K562 (cell line): ENCODE results near the gene GATAD2B. TPM values are rescaled to one million over a fixed set of nuclear protein-coding genes. Genes with fewer than 3 reads are reported as not detected.

Source experiments
- ARNT ChIP-seq, 2 experiments: fragments of 450-650 bp; IDR thresholded peaks; 2 replicates each; pipeline ENCODE4 v1.6.1; 2016; ENCODE audit warnings: mild to moderate bottlenecking in 1 of 2
- CCNT2 ChIP-seq: IDR thresholded peaks from 2 replicates; pipeline ENCODE4 v1.6.1; 2011; ENCODE audit warnings: borderline replicate concordance, low read depth, mild to moderate bottlenecking, moderate library complexity, mixed read lengths, low read length; ENCODE audit not compliant: insufficient read length; ENCODE audit errors: extremely low read depth
- FOS ChIP-seq: IDR thresholded peaks from 3 replicates; pipeline ENCODE4 v1.6.1; 2011; ENCODE audit not compliant: insufficient read length; ENCODE audit errors: extremely low read depth
- HNRNPK ChIP-seq: fragments of 200-400 bp; formaldehyde crosslinking; IDR thresholded peaks from one replicate; pipeline ENCODE4 v1.6.1; 2018; ENCODE audit warnings: mild to moderate bottlenecking, low read depth, low read length; ENCODE audit not compliant: poor library complexity, severe bottlenecking
- MCM5 ChIP-seq: fragments of 450-650 bp; IDR thresholded peaks from 2 replicates; pipeline ENCODE4 v1.6.1; 2016; ENCODE audit warnings: low read depth
- MTF1 ChIP-seq: fragments of 250-450 bp; sonication (Bioruptor Pico); IDR thresholded peaks from 2 replicates; pipeline ENCODE4 v1.9.0; 2021; ENCODE audit warnings: moderate library complexity, mild to moderate bottlenecking, inconsistent platforms, borderline replicate concordance
- MYBL2 ChIP-seq, 2 experiments: fragments of 450-650 bp in 1 of 2; sonication (generic) in 1 of 2; formaldehyde crosslinking in 1 of 2; IDR thresholded peaks; 2 replicates each; pipeline versions ENCODE4 v1.6.1 to v1.8.1; 2017 to 2022; ENCODE audit warnings: borderline replicate concordance in 1 of 2, inconsistent platforms in 1 of 2, low read depth in 1 of 2, mild to moderate bottlenecking in 1 of 2, missing genetic modification reagents in 1 of 2, moderate library complexity in 1 of 2
- NCOR1 ChIP-seq: fragments of 450-650 bp; IDR thresholded peaks from 2 replicates; pipeline ENCODE4 v1.6.1; 2016; ENCODE audit warnings: mild to moderate bottlenecking, moderate library complexity
- NFATC3 ChIP-seq: fragments of 450-650 bp; IDR thresholded peaks from 2 replicates; pipeline ENCODE4 v1.6.1; 2017; ENCODE audit warnings: mild to moderate bottlenecking
- NR2C1 ChIP-seq, 2 experiments: fragments of 450-650 bp; IDR thresholded peaks; 2 replicates each; pipeline ENCODE4 v1.6.1; 2017; ENCODE audit warnings: mild to moderate bottlenecking in 2 of 2, antibody characterized with exemption in 1 of 2, inconsistent platforms in 1 of 2, missing compliant biosample characterization in 1 of 2, missing genetic modification characterization in 1 of 2
- POLR3A ChIP-seq: IDR thresholded peaks from 2 replicates; pipeline ENCODE4 v1.6.1; 2011; ENCODE audit warnings: borderline replicate concordance, mild to moderate bottlenecking, moderate library complexity; ENCODE audit not compliant: insufficient read length, insufficient read depth; ENCODE audit errors: extremely low read depth
- SUPT5H ChIP-seq: fragments of 450-650 bp; IDR thresholded peaks from 2 replicates; pipeline ENCODE4 v1.6.1; 2016
- TAF1 ChIP-seq: IDR thresholded peaks from 2 replicates; pipeline ENCODE4 v1.6.1; 2011; ENCODE audit warnings: mild to moderate bottlenecking, low read length, moderate library complexity; ENCODE audit not compliant: insufficient read depth, control insufficient read depth, severe bottlenecking; ENCODE audit errors: extremely low read depth
- WHSC1 ChIP-seq: IDR thresholded peaks from one replicate; pipeline ENCODE4 v1.6.1; 2012; ENCODE audit warnings: low read length, control low read depth, inconsistent platforms
- ZC3H8 ChIP-seq: fragments of 450-650 bp; IDR thresholded peaks from 2 replicates; pipeline ENCODE4 v1.6.1; 2017
- ZNF133 ChIP-seq: fragments of 250-450 bp; sonication (Bioruptor Pico); IDR thresholded peaks from 2 replicates; pipeline ENCODE4 v1.4.0; 2020; ENCODE audit warnings: mild to moderate bottlenecking
- ZNF347 ChIP-seq: fragments of 450-650 bp; formaldehyde crosslinking; IDR thresholded peaks from 2 replicates; pipeline ENCODE4 v1.4.0; 2020; ENCODE audit warnings: low read depth, mild to moderate bottlenecking, moderate library complexity
- polyA plus RNA-seq, 8 experiments: library from polyadenylated mRNA; depleted of rRNA in 4 of 8; stranded (reverse) in 5 of 8; unstranded in 3 of 8; fragments of >200 nt; fragmentation: Nextera tagmentation in 2 of 8; fragmentation: Illumina TruSeq in 1 of 8; extraction: Ambion mirVana in 2 of 8; extraction: Trizol in 1 of 8; gene quantifications; 2 replicates each; pipeline versions ENCODE4 v1.2.1 to v1.2.3, GENCODE V29; 2011 to 2014; ENCODE audit warnings: inconsistent platforms in 1 of 8, missing spikeins in 1 of 8
- total RNA-seq, 7 experiments: library from RNA; depleted of rRNA in 6 of 7; stranded (reverse); fragments of >200 nt in 6 of 7; fragmentation: Illumina TruSeq in 2 of 7; extraction: Trizol in 2 of 7; gene quantifications; 2 replicates each; pipeline versions ENCODE4 v1.2.1 to v1.2.3, GENCODE V29; 2011 to 2021; ENCODE audit warnings: low replicate concordance in 1 of 7
- TF ChIP-seq, protein P1 (sequence below): fragments of 450-650 bp; formaldehyde crosslinking; conservative IDR thresholded peaks from 2 replicates; pipeline ENCODE4 v1.4.0; 2022; ENCODE audit warnings: mild to moderate bottlenecking, missing genetic modification characterization
- TF ChIP-seq, protein P2 (sequence below): fragments of 250-450 bp; sonication (Bioruptor Pico); IDR thresholded peaks from 2 replicates; pipeline ENCODE4 v1.8.0; 2022; ENCODE audit warnings: inconsistent platforms
- TF ChIP-seq, protein P3 (sequence below): fragments of 450-650 bp; IDR thresholded peaks from 2 replicates; pipeline ENCODE4 v1.6.1; 2016; ENCODE audit warnings: antibody characterized with exemption
- TF ChIP-seq, protein P4 (sequence below): fragments of 250-450 bp; sonication (Bioruptor Pico); IDR thresholded peaks from 2 replicates; pipeline ENCODE4 v1.4.0; 2020; ENCODE audit warnings: borderline replicate concordance

Gene GATAD2B
- total and polyA plus RNA-seq, 9 of the 15 experiments (the other 6 are each of a cell fraction or from before 2014, with no cell fraction given): 1.5 to 40.2 (median 4.9) TPM

DNA sequence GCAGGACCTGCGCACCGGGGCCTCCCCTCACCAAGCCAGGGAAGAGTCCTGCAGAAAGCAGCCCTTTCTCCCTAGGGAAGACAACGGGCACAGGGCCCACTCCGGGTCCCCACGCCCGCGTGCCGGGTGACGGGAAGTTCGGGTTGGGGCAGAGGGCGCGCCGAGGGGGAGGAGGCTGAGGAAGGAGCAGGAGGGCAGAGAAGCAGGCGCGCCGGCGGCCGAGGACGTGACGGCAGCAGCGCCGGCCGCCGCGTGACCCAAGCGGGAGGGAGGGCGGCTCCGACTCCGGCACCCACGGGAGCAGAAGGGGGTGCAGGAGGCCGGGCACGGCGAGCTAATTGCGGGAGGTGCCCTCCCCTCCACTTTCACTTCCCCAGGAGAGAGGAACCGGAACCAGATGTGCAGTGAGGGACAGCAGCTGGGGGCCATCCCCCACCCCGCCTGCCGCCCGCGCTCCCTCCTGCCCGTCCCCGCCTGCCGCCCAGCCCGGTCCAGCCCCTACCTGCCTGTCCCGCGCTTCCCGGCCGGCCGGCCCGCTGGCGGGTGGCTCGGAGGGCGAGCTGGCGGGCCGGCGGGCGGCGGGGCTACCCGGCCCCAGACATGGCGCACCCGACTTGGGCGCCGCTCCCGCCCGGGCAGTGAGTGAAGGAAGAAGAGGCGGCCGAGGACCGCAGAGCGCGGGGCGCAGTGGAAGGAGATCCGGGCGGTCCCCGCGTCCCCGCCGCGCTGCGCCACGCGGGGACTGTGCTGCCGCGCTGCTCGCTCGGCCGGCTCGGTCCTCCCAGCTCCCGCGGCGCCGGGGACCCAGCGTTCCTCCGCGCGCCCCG is 23.2 kb upstream of the GATAD2B start (continued):
- TF ChIP-seq, protein P1, sequence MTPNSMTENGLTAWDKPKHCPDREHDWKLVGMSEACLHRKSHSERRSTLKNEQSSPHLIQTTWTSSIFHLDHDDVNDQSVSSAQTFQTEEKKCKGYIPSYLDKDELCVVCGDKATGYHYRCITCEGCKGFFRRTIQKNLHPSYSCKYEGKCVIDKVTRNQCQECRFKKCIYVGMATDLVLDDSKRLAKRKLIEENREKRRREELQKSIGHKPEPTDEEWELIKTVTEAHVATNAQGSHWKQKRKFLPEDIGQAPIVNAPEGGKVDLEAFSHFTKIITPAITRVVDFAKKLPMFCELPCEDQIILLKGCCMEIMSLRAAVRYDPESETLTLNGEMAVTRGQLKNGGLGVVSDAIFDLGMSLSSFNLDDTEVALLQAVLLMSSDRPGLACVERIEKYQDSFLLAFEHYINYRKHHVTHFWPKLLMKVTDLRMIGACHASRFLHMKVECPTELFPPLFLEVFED: no peak
- TF ChIP-seq NCOR1 (peak; percentile 5; the same call in 1 of the 2 replicates), ZC3H8 (no peak), ZNF347 (CRISPR knock-in tag) (no peak), WHSC1 (no peak), MTF1 (CRISPR knock-in tag) (no peak), HNRNPK (no peak), ZNF133 (no peak), TAF1 (peak; percentile 27), MCM5 (no peak), CCNT2 (peak; percentile 23), MYBL2 (IDR thresholded peaks at IDR 0.05; ENCODE audit: low read depth) (no peak), MYBL2 (CRISPR knock-in tag; IDR thresholded peaks at IDR 0.05; ENCODE audit: borderline replicate concordance) (no peak), ARNT (IDR thresholded peaks at IDR 0.05) (no peak), POLR3A (no peak), NR2C1 (IDR thresholded peaks at IDR 0.05) (no peak), NR2C1 (tag; IDR thresholded peaks at IDR 0.05) (0 out of 2 replicates have a peak, but pooled peaks have one; percentile 26), FOS (no peak), NFATC3 (no peak), SUPT5H (peak; percentile 24)
- TF ChIP-seq, protein P2, sequence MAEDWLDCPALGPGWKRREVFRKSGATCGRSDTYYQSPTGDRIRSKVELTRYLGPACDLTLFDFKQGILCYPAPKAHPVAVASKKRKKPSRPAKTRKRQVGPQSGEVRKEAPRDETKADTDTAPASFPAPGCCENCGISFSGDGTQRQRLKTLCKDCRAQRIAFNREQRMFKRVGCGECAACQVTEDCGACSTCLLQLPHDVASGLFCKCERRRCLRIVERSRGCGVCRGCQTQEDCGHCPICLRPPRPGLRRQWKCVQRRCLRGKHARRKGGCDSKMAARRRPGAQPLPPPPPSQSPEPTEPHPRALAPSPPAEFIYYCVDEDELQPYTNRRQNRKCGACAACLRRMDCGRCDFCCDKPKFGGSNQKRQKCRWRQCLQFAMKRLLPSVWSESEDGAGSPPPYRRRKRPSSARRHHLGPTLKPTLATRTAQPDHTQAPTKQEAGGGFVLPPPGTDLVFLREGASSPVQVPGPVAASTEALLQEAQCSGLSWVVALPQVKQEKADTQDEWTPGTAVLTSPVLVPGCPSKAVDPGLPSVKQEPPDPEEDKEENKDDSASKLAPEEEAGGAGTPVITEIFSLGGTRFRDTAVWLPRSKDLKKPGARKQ (CRISPR knock-in tag): no peak
- TF ChIP-seq, protein P3, sequence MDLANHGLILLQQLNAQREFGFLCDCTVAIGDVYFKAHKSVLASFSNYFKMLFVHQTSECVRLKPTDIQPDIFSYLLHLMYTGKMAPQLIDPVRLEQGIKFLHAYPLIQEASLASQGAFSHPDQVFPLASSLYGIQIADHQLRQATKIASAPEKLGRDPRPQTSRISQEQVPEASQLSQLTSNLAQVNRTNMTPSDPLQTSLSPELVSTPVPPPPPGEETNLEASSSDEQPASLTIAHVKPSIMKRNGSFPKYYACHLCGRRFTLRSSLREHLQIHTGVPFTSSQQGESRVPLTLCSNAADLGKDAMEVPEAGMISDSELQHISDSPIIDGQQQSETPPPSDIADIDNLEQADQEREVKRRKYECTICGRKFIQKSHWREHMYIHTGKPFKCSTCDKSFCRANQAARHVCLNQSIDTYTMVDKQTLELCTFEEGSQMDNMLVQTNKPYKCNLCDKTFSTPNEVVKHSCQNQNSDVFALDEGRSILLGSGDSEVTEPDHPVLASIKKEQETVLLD: 0 out of 2 replicates have a peak, but pooled peaks have one; percentile 7
- TF ChIP-seq, protein P4, sequence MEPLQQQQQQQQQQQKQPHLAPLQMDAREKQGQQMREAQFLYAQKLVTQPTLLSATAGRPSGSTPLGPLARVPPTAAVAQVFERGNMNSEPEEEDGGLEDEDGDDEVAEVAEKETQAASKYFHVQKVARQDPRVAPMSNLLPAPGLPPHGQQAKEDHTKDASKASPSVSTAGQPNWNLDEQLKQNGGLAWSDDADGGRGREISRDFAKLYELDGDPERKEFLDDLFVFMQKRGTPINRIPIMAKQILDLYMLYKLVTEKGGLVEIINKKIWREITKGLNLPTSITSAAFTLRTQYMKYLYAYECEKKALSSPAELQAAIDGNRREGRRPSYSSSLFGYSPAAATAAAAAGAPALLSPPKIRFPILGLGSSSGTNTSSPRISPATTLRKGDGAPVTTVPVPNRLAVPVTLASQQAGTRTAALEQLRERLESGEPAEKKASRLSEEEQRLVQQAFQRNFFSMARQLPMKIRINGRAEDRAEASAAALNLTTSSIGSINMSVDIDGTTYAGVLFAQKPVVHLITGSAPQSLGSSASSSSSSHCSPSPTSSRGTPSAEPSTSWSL (CRISPR knock-in tag): no peak
